PFSK-1 (cell line): Measurements from ENCODE around the gene SERPINH1.

Source experiments
- FOXP2 ChIP-seq: optimal IDR thresholded peaks from 2 replicates; pipeline ENCODE3; 2011; ENCODE audit warnings: borderline replicate concordance, control low read depth, inconsistent platforms; ENCODE audit not compliant: insufficient read depth; ENCODE audit errors: extremely low read length, extremely low read depth
- POLR2AphosphoS5 ChIP-seq: IDR thresholded peaks from 2 replicates; pipeline ENCODE4 v1.6.1; 2012; ENCODE audit warnings: low read depth, mild to moderate bottlenecking, control low read depth, low read length, moderate library complexity
- REST ChIP-seq, 2 experiments: IDR thresholded peaks; 2 replicates each; pipeline versions ENCODE4 v1.6.1 to v1.8.0; 2011 to 2012; ENCODE audit warnings: low read depth in 2 of 2, low read length in 2 of 2, control low read depth in 1 of 2, inconsistent platforms in 1 of 2, mild to moderate bottlenecking in 1 of 2, moderate library complexity in 1 of 2; ENCODE audit not compliant: insufficient read depth in 1 of 2
- SIN3A ChIP-seq: IDR thresholded peaks from 2 replicates; pipeline ENCODE4 v1.6.1; 2012; ENCODE audit warnings: mild to moderate bottlenecking, low read length, moderate library complexity, borderline replicate concordance; ENCODE audit not compliant: insufficient read depth
- TAF1 ChIP-seq: IDR thresholded peaks from 2 replicates; pipeline ENCODE4 v1.6.1; 2012; ENCODE audit warnings: low read length, control low read depth, borderline replicate concordance; ENCODE audit not compliant: insufficient read depth

The SERPINH1 gene

GRCh38 chr11:75541193-75542087, 20.6 kb upstream of the SERPINH1 start:
- TF ChIP-seq FOXP2 (no peak), REST (IDR thresholded peaks at IDR 0.05; ENCODE audit: insufficient read depth in 1 of 2, low read depth in 2 of 2, low read length in 2 of 2) (no peak), SIN3A (no peak), TAF1 (no peak), POLR2AphosphoS5 (no peak)

DNA sequence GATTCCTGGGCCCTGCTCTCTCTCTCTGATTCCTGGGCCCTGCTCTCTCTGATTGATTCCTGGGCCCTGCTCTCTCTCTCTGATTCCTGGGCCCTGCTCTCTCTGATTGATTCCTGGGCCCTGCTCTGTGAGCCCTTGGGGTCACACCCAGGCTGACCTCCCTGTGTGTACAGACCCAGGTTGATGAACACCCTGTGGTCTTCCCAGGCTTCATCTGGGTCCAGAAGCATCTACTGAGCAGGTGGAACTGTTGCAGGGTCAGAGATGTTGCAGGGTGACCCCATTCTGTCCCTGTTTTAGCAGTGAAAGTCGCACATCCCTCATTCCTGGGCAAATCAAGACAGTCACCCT, 20.0 kb upstream of the SERPINH1 start:
- TF ChIP-seq REST (IDR thresholded peaks at IDR 0.05; ENCODE audit: insufficient read depth in 1 of 2, low read depth in 2 of 2, low read length in 2 of 2) (no peak), TAF1 (no peak), POLR2AphosphoS5 (no peak), SIN3A (no peak)

- TF ChIP-seq POLR2AphosphoS5 (no peak), FOXP2 (no peak), REST (IDR thresholded peaks at IDR 0.05; ENCODE audit: insufficient read depth in 1 of 2, low read depth in 2 of 2, low read length in 2 of 2) (no peak), SIN3A (no peak), TAF1 (no peak)
Observed at GRCh38 chr11:75543806-75544205, 18.2 kb upstream of the SERPINH1 start.

GRCh38 chr11:75547177-75547576, 14.9 kb upstream of the SERPINH1 start:
- no peak for TF ChIP-seq FOXP2
- no peak for TF ChIP-seq TAF1
- TF ChIP-seq POLR2AphosphoS5, result no peak
- TF ChIP-seq REST (IDR thresholded peaks at IDR 0.05; ENCODE audit: insufficient read depth in 1 of 2, low read depth in 2 of 2, low read length in 2 of 2), result no peak
- no peak for TF ChIP-seq SIN3A

- TF ChIP-seq TAF1, result no peak
- no peak for TF ChIP-seq FOXP2
- no peak for TF ChIP-seq SIN3A
- TF ChIP-seq REST (IDR thresholded peaks at IDR 0.05; ENCODE audit: insufficient read depth in 1 of 2, low read depth in 2 of 2, low read length in 2 of 2), result no peak
- no peak for TF ChIP-seq POLR2AphosphoS5
Observed at GRCh38 chr11:75547617-75548058, 14.4 kb upstream of the SERPINH1 start.
